ENCODE data around the gene FBXL17. TPM values are rescaled to one million over a fixed set of nuclear protein-coding genes. Genes with fewer than 3 reads are reported as not detected.

FBXL17 gene
- total RNA-seq, 1 experiment from 2014 or later = 11.6 TPM

DNA sequence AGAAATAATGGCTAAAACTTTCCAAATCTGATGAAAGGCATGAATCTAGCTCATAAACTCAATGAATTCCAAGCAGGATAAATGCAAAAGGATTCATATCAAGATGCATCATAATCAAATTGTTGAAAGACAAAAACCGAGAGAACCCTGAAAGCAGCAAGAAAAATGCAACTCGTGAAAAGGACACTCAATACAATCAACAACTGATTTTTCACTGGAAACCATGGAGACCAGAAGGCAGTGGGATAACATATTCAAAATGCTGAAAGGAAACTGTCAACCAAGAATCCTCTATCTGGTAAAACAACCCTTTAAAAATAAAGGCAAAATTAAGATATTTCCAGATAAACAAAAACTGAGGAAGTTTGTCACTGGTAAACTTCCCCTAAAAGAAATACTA, 9.5 kb downstream of the FBXL17 start:
- POLR2A ChIA-PET = no interaction called here
- no TSS peak for BruUV-seq (replicated peaks)

GRCh38 chr5:108371263-108371662, 10.6 kb downstream of the FBXL17 start:
- H3K36me3 ChIP-seq (ENCODE audit: control insufficient read depth, insufficient read depth, low read length) = no peaks in the 10 kb centered on the region
- Mint-ChIP-seq H3K4me1 (ENCODE audit: low read depth, unreplicated experiment) (peaks cover 13% of the 10 kb centered on the region), H3K4me3 (ENCODE audit: unreplicated experiment) (no peak overlapping the region), H3K27ac (ENCODE audit: unreplicated experiment) (no peak overlapping the region), H3K36me3 (ENCODE audit: insufficient read depth, unreplicated experiment) (peaks cover 9% of the 10 kb centered on the region), H3K27me3 (ENCODE audit: insufficient read depth, unreplicated experiment) (no peaks in the 10 kb centered on the region), H3K9me3 (ENCODE audit: unreplicated experiment) (peaks cover 32% of the 10 kb centered on the region)
- H3K4me1 ChIP-seq = no peaks in the 10 kb centered on the region
- no peak overlapping the region for H3K4me3 ChIP-seq (ENCODE audit: low read depth, low read length)
- ChIA-PET POLR2A (no interaction called here), CTCF (no interaction called here)
- no peak for TF ChIP-seq CTCF (IDR thresholded peaks at IDR 0.05; ENCODE audit: insufficient read depth in 1 of 2, low read depth in 1 of 2, low read length in 1 of 2, severe bottlenecking in 1 of 2, unreplicated experiment in 1 of 2)
- no peaks in the 10 kb centered on the region for H3K27me3 ChIP-seq (replicated peaks; ENCODE audit: control insufficient read depth, insufficient read depth, low read length)
- H3K9me3 ChIP-seq = peaks cover 15% of the 10 kb centered on the region
- no TSS peak for BruUV-seq (replicated peaks)
- intact Hi-C loops (cut with micrococcal nuclease; ENCODE audit: unreplicated experiment) = no loop called here
- no peak for DNase-seq

More for the DNA sequence above, 9.5 kb downstream of the FBXL17 start:
- intact Hi-C loops (cut with micrococcal nuclease; ENCODE audit: unreplicated experiment) = no loop called here
- H3K9me3 Mint-ChIP-seq (ENCODE audit: unreplicated experiment) = peaks cover 39% of the 10 kb centered on the region
- no peak for TF ChIP-seq CTCF (IDR thresholded peaks at IDR 0.05; ENCODE audit: insufficient read depth in 1 of 2, low read depth in 1 of 2, low read length in 1 of 2, severe bottlenecking in 1 of 2, unreplicated experiment in 1 of 2)
- H3K27me3 Mint-ChIP-seq (ENCODE audit: insufficient read depth, unreplicated experiment) = no peaks in the 10 kb centered on the region
- peaks cover 9% of the 10 kb centered on the region for H3K36me3 Mint-ChIP-seq (ENCODE audit: insufficient read depth, unreplicated experiment)
- no peak for DNase-seq
- no peaks in the 10 kb centered on the region for H3K27me3 ChIP-seq (replicated peaks; ENCODE audit: control insufficient read depth, insufficient read depth, low read length)
- H3K4me1 Mint-ChIP-seq (ENCODE audit: low read depth, unreplicated experiment) = peaks cover 13% of the 10 kb centered on the region
- H3K9me3 ChIP-seq = peaks cover 15% of the 10 kb centered on the region
- CTCF ChIA-PET = no interaction called here
- no peak overlapping the region for H3K27ac Mint-ChIP-seq (ENCODE audit: unreplicated experiment)
- H3K4me1 ChIP-seq = no peaks in the 10 kb centered on the region
- no peak overlapping the region for H3K4me3 ChIP-seq (ENCODE audit: low read depth, low read length)
- no peaks in the 10 kb centered on the region for H3K36me3 ChIP-seq (ENCODE audit: control insufficient read depth, insufficient read depth, low read length)
- H3K4me3 Mint-ChIP-seq (ENCODE audit: unreplicated experiment) = no peak overlapping the region

GRCh38 chr5:108369167-108369566, 12.7 kb downstream of the FBXL17 start:
- Histone ChIP-seq H3K4me3 (ENCODE audit: low read depth, low read length) (no peak overlapping the region), H3K4me1 (no peaks in the 10 kb centered on the region), H3K9me3 (peaks cover 15% of the 10 kb centered on the region), H3K27me3 (replicated peaks; ENCODE audit: control insufficient read depth, insufficient read depth, low read length) (no peaks in the 10 kb centered on the region), H3K36me3 (ENCODE audit: control insufficient read depth, insufficient read depth, low read length) (no peaks in the 10 kb centered on the region)
- intact Hi-C loops (cut with micrococcal nuclease; ENCODE audit: unreplicated experiment) = no loop called here
- ChIA-PET CTCF (no interaction called here), POLR2A (no interaction called here)
- H3K4me3 Mint-ChIP-seq (ENCODE audit: unreplicated experiment) = no peak overlapping the region
- H3K4me1 Mint-ChIP-seq (ENCODE audit: low read depth, unreplicated experiment) = peaks cover 13% of the 10 kb centered on the region
- no TSS peak for BruUV-seq (replicated peaks)
- H3K27me3 Mint-ChIP-seq (ENCODE audit: insufficient read depth, unreplicated experiment) = no peaks in the 10 kb centered on the region
- H3K9me3 Mint-ChIP-seq (ENCODE audit: unreplicated experiment) = peaks cover 15% of the 10 kb centered on the region
- H3K27ac Mint-ChIP-seq (ENCODE audit: unreplicated experiment) = no peak overlapping the region
- no peaks in the 10 kb centered on the region for H3K36me3 Mint-ChIP-seq (ENCODE audit: insufficient read depth, unreplicated experiment)
- no peak for DNase-seq
- no peak for TF ChIP-seq CTCF (IDR thresholded peaks at IDR 0.05; ENCODE audit: insufficient read depth in 1 of 2, low read depth in 1 of 2, low read length in 1 of 2, severe bottlenecking in 1 of 2, unreplicated experiment in 1 of 2)

All from Caco-2 (cell line).